Uterus (tissue), 2 donors: ENCODE results near the gene PRAMEF1.

Source experiments
- CTCF ChIP-seq, 4 experiments: fragments of 200-600 bp in 2 of 4; fragments of 450-650 bp in 2 of 4; sonication (generic) in 2 of 4; IDR thresholded peaks; one replicate each; pipeline ENCODE4 v1.5.1; 2016 to 2019; ENCODE audit warnings: antibody characterized with exemption in 4 of 4, mild to moderate bottlenecking in 2 of 4, moderate library complexity in 1 of 4
- POLR2A ChIP-seq, 2 donors: fragments of 450-650 bp; IDR thresholded peaks; one replicate each; pipeline ENCODE4 v1.6.1; 2016; ENCODE audit warnings: antibody characterized with exemption in 2 of 2, mild to moderate bottlenecking in 1 of 2, moderate library complexity in 1 of 2

- TF ChIP-seq CTCF (IDR thresholded peaks at IDR 0.05): no peak
- no peak for TF ChIP-seq POLR2A (IDR thresholded peaks at IDR 0.05)
These were observed 29.4 kb upstream of the PRAMEF1 start for GRCh38 chr1:12761781-12762180.
